HEK293 (cell line): ENCODE data around the gene GNB5.
A peak's percentile ranks its signal among the peaks of the same experiment; 100 is the strongest.

ENCODE experiments used
- CTCF ChIA-PET: fragments of 350-600 bp; formaldehyde crosslinking; extraction: SDS; loops from one replicate; lab custom pipeline; 2021; ENCODE audit warnings: antibody characterized with exemption; lab: Yijun Ruan, JAX
- POLR2A ChIA-PET: fragments of 300-600 bp; formaldehyde crosslinking; extraction: SDS; loops from one replicate; lab custom pipeline; 2020; ENCODE audit warnings: antibody characterized with exemption, inconsistent platforms; lab: Yijun Ruan, JAX
- H3K27ac ChIP-seq: fragments of 200-500 bp; sonication (Bioruptor generic); 2 replicates; pipeline ENCODE4 v1.5.1; 2014; ENCODE audit warnings: low read depth, low read length, control low read depth, inconsistent platforms; ENCODE audit errors: extremely low read depth
- H3K36me3 ChIP-seq, 2 experiments: fragments of 200-500 bp in 1 of 2; sonication (Bioruptor generic) in 1 of 2; 1 replicate in 1 of 2; 2 replicates in 1 of 2; pipeline ENCODE4 v1.5.1; 2014 to 2017; ENCODE audit warnings: inconsistent platforms in 2 of 2, low read length in 2 of 2; ENCODE audit not compliant: control insufficient read depth in 2 of 2, insufficient read depth in 1 of 2
- H3K4me1 ChIP-seq: fragments of 200-500 bp; sonication (Bioruptor generic); 2 replicates; pipeline ENCODE4 v1.5.1; 2014; ENCODE audit warnings: mild to moderate bottlenecking, low read length, inconsistent platforms; ENCODE audit not compliant: control insufficient read depth, insufficient read depth
- H3K4me3 ChIP-seq: 2 replicates; pipeline ENCODE4 v1.5.1; 2011; ENCODE audit warnings: low read depth, mild to moderate bottlenecking, control low read depth, low read length, moderate library complexity
- H3K9me3 ChIP-seq: fragments of 200-500 bp; sonication (Bioruptor generic); 2 replicates; pipeline ENCODE4 v1.5.1; 2014; ENCODE audit warnings: low read depth, low read length, inconsistent platforms; ENCODE audit not compliant: control insufficient read depth, insufficient read depth
- ATF2 ChIP-seq: fragments of 450-650 bp; formaldehyde crosslinking; IDR thresholded peaks from 2 replicates; pipeline ENCODE4 v1.5.1; 2016; ENCODE audit warnings: missing biosample characterization, missing genetic modification characterization, low read depth
- BCL11B ChIP-seq: fragments of 450-650 bp; formaldehyde crosslinking; IDR thresholded peaks from 2 replicates; pipeline ENCODE4 v1.5.1; 2016; ENCODE audit warnings: low read depth, missing biosample characterization, missing genetic modification characterization
- GLIS2 ChIP-seq: fragments of 450-650 bp; formaldehyde crosslinking; IDR thresholded peaks from 2 replicates; pipeline ENCODE4 v1.5.1; 2016; ENCODE audit warnings: missing biosample characterization, missing genetic modification characterization
- PRDM1 ChIP-seq: fragments of 450-650 bp; formaldehyde crosslinking; IDR thresholded peaks from 2 replicates; pipeline ENCODE4; 2016; ENCODE audit warnings: missing biosample characterization, missing genetic modification characterization
- ZFP3 ChIP-seq: fragments of 450-650 bp; formaldehyde crosslinking; IDR thresholded peaks from 2 replicates; pipeline ENCODE4 v1.5.1; 2016; ENCODE audit warnings: low read depth, missing biosample characterization, missing genetic modification characterization
- ZNF146 ChIP-seq: fragments of 450-650 bp; formaldehyde crosslinking; IDR thresholded peaks from 2 replicates; pipeline ENCODE4 v1.5.1; 2016; ENCODE audit warnings: missing biosample characterization, missing genetic modification characterization
- ZNF169 ChIP-seq: fragments of 450-650 bp; formaldehyde crosslinking; IDR thresholded peaks from 2 replicates; pipeline ENCODE4 v1.5.1; 2016; ENCODE audit warnings: missing biosample characterization, missing genetic modification characterization
- ZNF2 ChIP-seq: fragments of 450-650 bp; formaldehyde crosslinking; IDR thresholded peaks from 2 replicates; pipeline ENCODE4 v1.5.1; 2016; ENCODE audit warnings: missing biosample characterization, missing genetic modification characterization
- ZNF202 ChIP-seq: fragments of 450-650 bp; formaldehyde crosslinking; IDR thresholded peaks from 2 replicates; pipeline ENCODE4 v1.5.1; 2016; ENCODE audit warnings: missing biosample characterization, missing genetic modification characterization, borderline replicate concordance
- ZNF211 ChIP-seq: fragments of 450-650 bp; formaldehyde crosslinking; IDR thresholded peaks from 2 replicates; pipeline ENCODE4 v1.5.1; 2016; ENCODE audit warnings: low read depth, missing biosample characterization, missing genetic modification characterization
- ZNF266 ChIP-seq: fragments of 450-650 bp; formaldehyde crosslinking; IDR thresholded peaks from 2 replicates; pipeline ENCODE4 v1.5.1; 2016; ENCODE audit warnings: missing biosample characterization, missing genetic modification characterization, low read depth
- ZNF530 ChIP-seq: fragments of 450-650 bp; formaldehyde crosslinking; IDR thresholded peaks from 2 replicates; pipeline ENCODE4 v1.5.1; 2016; ENCODE audit warnings: low read depth, missing biosample characterization, missing genetic modification characterization
- ZNF549 ChIP-seq: fragments of 450-650 bp; IDR thresholded peaks from 2 replicates; pipeline ENCODE4 v1.5.1; 2018; ENCODE audit warnings: missing biosample characterization, missing genetic modification characterization, mild to moderate bottlenecking, inconsistent platforms, moderate library complexity
- ZNF560 ChIP-seq: fragments of 450-650 bp; formaldehyde crosslinking; IDR thresholded peaks from 2 replicates; pipeline ENCODE4 v1.5.1; 2017; ENCODE audit warnings: missing biosample characterization, missing genetic modification characterization, borderline replicate concordance
- ZNF580 ChIP-seq: fragments of 450-650 bp; formaldehyde crosslinking; IDR thresholded peaks from 2 replicates; pipeline ENCODE4 v1.5.1; 2016; ENCODE audit warnings: missing biosample characterization, missing genetic modification characterization
- ZNF585B ChIP-seq: fragments of 450-650 bp; formaldehyde crosslinking; IDR thresholded peaks from 2 replicates; pipeline ENCODE4 v1.5.1; 2016; ENCODE audit warnings: missing biosample characterization, missing genetic modification characterization
- ZNF596 ChIP-seq: fragments of 450-650 bp; IDR thresholded peaks from 2 replicates; pipeline ENCODE4 v1.5.0; 2018; ENCODE audit warnings: missing biosample characterization, mild to moderate bottlenecking, missing genetic modification characterization, moderate library complexity
- ZNF624 ChIP-seq: fragments of 450-650 bp; formaldehyde crosslinking; IDR thresholded peaks from 2 replicates; pipeline ENCODE4 v1.5.1; 2017; ENCODE audit warnings: missing biosample characterization, missing genetic modification characterization
- ZNF639 ChIP-seq: fragments of 450-650 bp; formaldehyde crosslinking; IDR thresholded peaks from 2 replicates; pipeline ENCODE4 v1.5.1; 2016; ENCODE audit warnings: missing biosample characterization, missing genetic modification characterization
- ZNF654 ChIP-seq: fragments of 450-650 bp; formaldehyde crosslinking; IDR thresholded peaks from 2 replicates; pipeline ENCODE4 v1.5.1; 2016; ENCODE audit warnings: low read depth, missing biosample characterization, missing genetic modification characterization
- ZNF707 ChIP-seq: fragments of 450-650 bp; formaldehyde crosslinking; IDR thresholded peaks from 2 replicates; pipeline ENCODE4 v1.5.1; 2016; ENCODE audit warnings: missing biosample characterization, missing genetic modification characterization
- ZNF785 ChIP-seq: fragments of 450-650 bp; formaldehyde crosslinking; IDR thresholded peaks from 2 replicates; pipeline ENCODE4 v1.5.1; 2016; ENCODE audit warnings: missing biosample characterization, missing genetic modification characterization
- TF ChIP-seq, protein P1 (sequence below): fragments of 450-650 bp; formaldehyde crosslinking; IDR thresholded peaks from 2 replicates; pipeline ENCODE4 v1.5.1; 2017; ENCODE audit warnings: missing biosample characterization, missing genetic modification characterization

GNB5 gene

DNA sequence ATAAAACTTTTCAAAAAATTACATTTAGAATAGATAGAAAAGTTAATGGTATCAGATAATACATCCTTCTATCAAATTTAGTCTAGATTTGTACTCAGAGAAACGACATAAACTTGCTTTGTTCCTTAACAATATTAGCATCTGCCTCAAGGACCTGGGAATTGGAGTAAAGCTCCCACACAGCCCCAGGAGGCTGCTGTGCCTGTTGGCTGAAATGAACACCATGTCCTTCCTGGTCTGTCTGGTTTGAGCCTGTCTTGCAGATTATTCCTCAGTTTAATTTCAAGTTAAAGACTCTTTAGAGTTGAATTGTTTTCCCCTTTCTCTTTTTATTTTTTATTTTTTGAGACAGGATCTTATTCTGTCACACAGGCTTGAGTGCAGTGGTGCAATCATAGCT is 19.4 kb downstream of the GNB5 start:
- H3K27ac ChIP-seq: no peak overlapping the region
- ChIA-PET POLR2A (interaction anchor here (0.7 kb wide), 1 partner anchor 26 kb away, joined by 3 read pairs; no protein-coding TSS in a partner anchor), CTCF (interaction anchor here (0.6 to 2.3 kb wide), 3 partner anchors 28 to 1103 kb away, joined by 3 to 7 read pairs (median 4); no protein-coding TSS in a partner anchor)

GRCh38 chr15:52171386-52171785 is 19.8 kb downstream of the GNB5 start:
- Histone ChIP-seq H3K27ac (no peak overlapping the region), H3K9me3 (no peaks in the 10 kb centered on the region), H3K4me1 (no peaks in the 10 kb centered on the region), H3K36me3 (no peaks in the 10 kb centered on the region), H3K4me3 (no peak overlapping the region)
- TF ChIP-seq ZFP3 (tag by site-specific recombination) (no peak), PRDM1 (tag by site-specific recombination) (peak; percentile 83), ZNF639 (tag by site-specific recombination) (no peak), ZNF202 (tag by site-specific recombination) (no peak), ZNF785 (tag by site-specific recombination) (no peak)
- TF ChIP-seq, protein P1, sequence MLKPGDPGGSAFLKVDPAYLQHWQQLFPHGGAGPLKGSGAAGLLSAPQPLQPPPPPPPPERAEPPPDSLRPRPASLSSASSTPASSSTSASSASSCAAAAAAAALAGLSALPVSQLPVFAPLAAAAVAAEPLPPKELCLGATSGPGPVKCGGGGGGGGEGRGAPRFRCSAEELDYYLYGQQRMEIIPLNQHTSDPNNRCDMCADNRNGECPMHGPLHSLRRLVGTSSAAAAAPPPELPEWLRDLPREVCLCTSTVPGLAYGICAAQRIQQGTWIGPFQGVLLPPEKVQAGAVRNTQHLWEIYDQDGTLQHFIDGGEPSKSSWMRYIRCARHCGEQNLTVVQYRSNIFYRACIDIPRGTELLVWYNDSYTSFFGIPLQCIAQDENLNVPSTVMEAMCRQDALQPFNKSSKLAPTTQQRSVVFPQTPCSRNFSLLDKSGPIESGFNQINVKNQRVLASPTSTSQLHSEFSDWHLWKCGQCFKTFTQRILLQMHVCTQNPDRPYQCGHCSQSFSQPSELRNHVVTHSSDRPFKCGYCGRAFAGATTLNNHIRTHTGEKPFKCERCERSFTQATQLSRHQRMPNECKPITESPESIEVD (tag by site-specific recombination): 0 out of 2 replicates have a peak, but pooled peaks have one; percentile 29
- POLR2A ChIA-PET: interaction anchor here (0.7 kb wide), 1 partner anchor 26 kb away, joined by 3 read pairs; no protein-coding TSS in a partner anchor
- CTCF ChIA-PET: interaction anchor here (0.6 to 2.3 kb wide), 4 partner anchors 28 to 92 kb away, joined by 3 to 7 read pairs (median 4); no protein-coding TSS in a partner anchor

More for the DNA sequence above, 19.4 kb downstream of the GNB5 start:
- H3K36me3 ChIP-seq: no peaks in the 10 kb centered on the region
- no peaks in the 10 kb centered on the region for H3K9me3 ChIP-seq
- H3K4me1 ChIP-seq: no peaks in the 10 kb centered on the region
- no peak overlapping the region for H3K4me3 ChIP-seq
- no peak for TF ChIP-seq ZNF654
- no peak for TF ChIP-seq ZNF585B (tag by site-specific recombination)
- no peak for TF ChIP-seq ZNF266 (tag by site-specific recombination)
- no peak for TF ChIP-seq ZNF2 (tag by site-specific recombination)
- no peak for TF ChIP-seq ZNF707 (tag by site-specific recombination)
- TF ChIP-seq ATF2 (tag by site-specific recombination): no peak
- TF ChIP-seq GLIS2 (tag by site-specific recombination): no peak
- no peak for TF ChIP-seq ZNF169 (tag by site-specific recombination)
- no peak for TF ChIP-seq ZNF580 (tag by site-specific recombination)
- TF ChIP-seq BCL11B (tag by site-specific recombination): no peak
- TF ChIP-seq ZNF146: no peak
- TF ChIP-seq ZNF624 (tag by site-specific recombination): no peak
- no peak for TF ChIP-seq ZNF549 (tag by site-specific recombination)
- no peak for TF ChIP-seq PRDM1 (tag by site-specific recombination)
- no peak for TF ChIP-seq ZNF560 (tag by site-specific recombination)
- no peak for TF ChIP-seq ZNF211
- TF ChIP-seq ZNF530 (tag by site-specific recombination): no peak
- TF ChIP-seq ZNF596: no peak
- no peak for TF ChIP-seq ZNF785 (tag by site-specific recombination)
- TF ChIP-seq, all 188 proteins: peak for 0
